HL-60 (cell line): Measurements from ENCODE around the gene GIPR.

ENCODE experiments used
- DNase-seq, 2 experiments: peaks; one replicate each; pipeline ENCODE4 v3.0.0-alpha.2; 2010 to 2020; ENCODE audit warnings: low read depth in 1 of 2, low spot score in 1 of 2
- H3K27ac ChIP-seq: fragments of 250-450 bp; sonication (Bioruptor Pico); replicated peaks from 2 replicates; pipeline ENCODE4 v1.5.1; 2020; ENCODE audit warnings: mild to moderate bottlenecking, moderate library complexity
- H3K27me3 ChIP-seq: fragments of 250-450 bp; sonication (Bioruptor Pico); 2 replicates; pipeline ENCODE4 v1.5.1; 2021; ENCODE audit warnings: mild to moderate bottlenecking, moderate library complexity; ENCODE audit not compliant: insufficient read depth, poor library complexity, severe bottlenecking
- H3K4me3 ChIP-seq: replicated peaks from 2 replicates; pipeline ENCODE4 v1.5.1; 2011; ENCODE audit warnings: mild to moderate bottlenecking, control low read depth, low read length; ENCODE audit not compliant: insufficient read depth
- CTCF ChIP-seq: IDR thresholded peaks from one replicate; pipeline ENCODE4 v1.5.1; 2011; ENCODE audit warnings: low read length, control low read depth, inconsistent platforms; ENCODE audit not compliant: insufficient read depth
- GABPA ChIP-seq: IDR thresholded peaks from 2 replicates; pipeline ENCODE4 v1.6.1; 2012; ENCODE audit warnings: low read depth
- POLR2AphosphoS5 ChIP-seq: IDR thresholded peaks from 2 replicates; pipeline ENCODE4 v1.6.1; 2012; ENCODE audit warnings: low read depth
- SPI1 ChIP-seq: IDR thresholded peaks from 2 replicates; pipeline ENCODE4 v1.6.1; 2012; ENCODE audit warnings: low read depth, mild to moderate bottlenecking, borderline replicate concordance
- long read RNA-seq: library from polyadenylated mRNA; unstranded; transcript quantifications from one replicate; pipeline ENCODE4 v2.0.0, GENCODE V29; 2020
- TF ChIP-seq, protein P1 (sequence below): IDR thresholded peaks from 2 replicates; pipeline ENCODE4 v1.6.1; 2012; ENCODE audit warnings: low read depth; ENCODE audit not compliant: insufficient replicate concordance

GIPR gene, protein sequence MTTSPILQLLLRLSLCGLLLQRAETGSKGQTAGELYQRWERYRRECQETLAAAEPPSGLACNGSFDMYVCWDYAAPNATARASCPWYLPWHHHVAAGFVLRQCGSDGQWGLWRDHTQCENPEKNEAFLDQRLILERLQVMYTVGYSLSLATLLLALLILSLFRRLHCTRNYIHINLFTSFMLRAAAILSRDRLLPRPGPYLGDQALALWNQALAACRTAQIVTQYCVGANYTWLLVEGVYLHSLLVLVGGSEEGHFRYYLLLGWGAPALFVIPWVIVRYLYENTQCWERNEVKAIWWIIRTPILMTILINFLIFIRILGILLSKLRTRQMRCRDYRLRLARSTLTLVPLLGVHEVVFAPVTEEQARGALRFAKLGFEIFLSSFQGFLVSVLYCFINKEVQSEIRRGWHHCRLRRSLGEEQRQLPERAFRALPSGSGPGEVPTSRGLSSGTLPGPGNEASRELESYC
- long read RNA-seq, partial matches to known transcripts = 0 of 1 reads
- long read RNA-seq, other reads (novel, unspliced or antisense) = 1 of 1 reads

DNA sequence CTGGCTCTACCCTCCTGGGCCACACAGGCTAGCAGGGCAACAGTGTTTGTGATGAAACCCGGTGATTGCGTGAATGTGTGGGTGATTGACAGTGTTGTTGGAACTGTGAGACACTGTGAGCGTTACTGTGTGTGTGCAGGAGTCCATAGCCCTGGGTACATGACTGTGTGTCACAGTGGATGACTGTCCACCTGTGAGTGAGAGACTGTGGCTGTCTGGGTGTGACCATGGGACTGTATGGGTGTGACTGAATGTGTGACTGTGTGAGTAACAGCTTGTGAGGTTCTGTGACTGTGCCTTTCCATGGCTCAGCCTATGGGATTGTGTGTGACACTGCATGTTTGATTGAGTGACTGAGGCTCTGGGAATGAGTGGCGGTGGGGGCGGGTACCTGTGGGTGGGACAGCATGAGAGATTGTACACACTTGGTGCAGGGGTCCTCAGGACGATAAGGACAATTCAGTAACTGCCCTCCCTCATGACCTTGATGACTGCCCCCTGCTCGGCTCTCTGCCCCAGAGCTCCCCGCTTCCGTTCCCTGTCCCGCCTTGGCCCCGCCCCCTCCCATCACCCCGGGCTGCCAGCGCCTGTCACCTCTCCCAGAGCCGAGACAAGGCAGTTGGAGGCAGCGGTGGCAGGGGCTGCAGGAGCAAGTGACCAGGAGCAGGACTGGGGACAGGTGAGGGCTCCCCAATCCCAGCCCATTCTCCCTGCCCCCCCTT lies at the start of gene GIPR:
Gene GIPR, plus strand, starts transcription at position 602 of the 722 bp plus-strand sequence. CDS start 1,300 bp downstream, outside the sequence.
- DNase-seq = peak in 1 of 2 experiments; percentile 63
- Histone ChIP-seq H3K27me3 (peaks cover 12% of the 10 kb centered on the region), H3K27ac (no peak within 1 kb of the TSS), H3K4me3 (peak within 1 kb of the TSS; percentile 48)
- TF ChIP-seq GABPA (no peak), POLR2AphosphoS5 (no peak), CTCF (no peak), SPI1 (no peak)
- TF ChIP-seq, protein P1, sequence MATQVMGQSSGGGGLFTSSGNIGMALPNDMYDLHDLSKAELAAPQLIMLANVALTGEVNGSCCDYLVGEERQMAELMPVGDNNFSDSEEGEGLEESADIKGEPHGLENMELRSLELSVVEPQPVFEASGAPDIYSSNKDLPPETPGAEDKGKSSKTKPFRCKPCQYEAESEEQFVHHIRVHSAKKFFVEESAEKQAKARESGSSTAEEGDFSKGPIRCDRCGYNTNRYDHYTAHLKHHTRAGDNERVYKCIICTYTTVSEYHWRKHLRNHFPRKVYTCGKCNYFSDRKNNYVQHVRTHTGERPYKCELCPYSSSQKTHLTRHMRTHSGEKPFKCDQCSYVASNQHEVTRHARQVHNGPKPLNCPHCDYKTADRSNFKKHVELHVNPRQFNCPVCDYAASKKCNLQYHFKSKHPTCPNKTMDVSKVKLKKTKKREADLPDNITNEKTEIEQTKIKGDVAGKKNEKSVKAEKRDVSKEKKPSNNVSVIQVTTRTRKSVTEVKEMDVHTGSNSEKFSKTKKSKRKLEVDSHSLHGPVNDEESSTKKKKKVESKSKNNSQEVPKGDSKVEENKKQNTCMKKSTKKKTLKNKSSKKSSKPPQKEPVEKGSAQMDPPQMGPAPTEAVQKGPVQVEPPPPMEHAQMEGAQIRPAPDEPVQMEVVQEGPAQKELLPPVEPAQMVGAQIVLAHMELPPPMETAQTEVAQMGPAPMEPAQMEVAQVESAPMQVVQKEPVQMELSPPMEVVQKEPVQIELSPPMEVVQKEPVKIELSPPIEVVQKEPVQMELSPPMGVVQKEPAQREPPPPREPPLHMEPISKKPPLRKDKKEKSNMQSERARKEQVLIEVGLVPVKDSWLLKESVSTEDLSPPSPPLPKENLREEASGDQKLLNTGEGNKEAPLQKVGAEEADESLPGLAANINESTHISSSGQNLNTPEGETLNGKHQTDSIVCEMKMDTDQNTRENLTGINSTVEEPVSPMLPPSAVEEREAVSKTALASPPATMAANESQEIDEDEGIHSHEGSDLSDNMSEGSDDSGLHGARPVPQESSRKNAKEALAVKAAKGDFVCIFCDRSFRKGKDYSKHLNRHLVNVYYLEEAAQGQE = no peak

DNA sequence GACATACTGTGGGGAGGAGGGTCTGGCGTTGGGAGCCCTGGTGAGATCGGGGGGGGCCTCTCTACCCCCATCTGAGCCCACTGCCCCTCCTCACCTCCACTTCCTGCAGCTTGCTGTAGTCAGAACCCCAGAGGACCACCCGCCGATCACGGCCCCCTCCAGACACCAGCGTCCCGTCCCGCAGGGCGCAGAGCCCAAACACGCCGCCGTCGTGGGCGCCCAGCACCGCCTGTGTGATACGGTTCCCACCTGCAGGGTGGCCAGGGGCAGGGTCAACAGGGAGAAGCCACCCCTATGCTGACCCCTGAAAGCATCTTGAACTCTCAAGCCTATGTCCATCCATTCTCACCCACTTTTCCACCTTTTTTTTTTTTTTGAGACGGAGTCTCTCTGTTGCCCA lies 46.6 kb upstream of the GIPR start:
- DNase-seq = no peak
- Histone ChIP-seq H3K27ac (no peak overlapping the region), H3K27me3 (no peaks in the 10 kb centered on the region), H3K4me3 (no peak overlapping the region)
- TF ChIP-seq SPI1 (no peak), GABPA (no peak), CTCF (no peak), POLR2AphosphoS5 (no peak)
- TF ChIP-seq, protein P1 = no peak

DNA sequence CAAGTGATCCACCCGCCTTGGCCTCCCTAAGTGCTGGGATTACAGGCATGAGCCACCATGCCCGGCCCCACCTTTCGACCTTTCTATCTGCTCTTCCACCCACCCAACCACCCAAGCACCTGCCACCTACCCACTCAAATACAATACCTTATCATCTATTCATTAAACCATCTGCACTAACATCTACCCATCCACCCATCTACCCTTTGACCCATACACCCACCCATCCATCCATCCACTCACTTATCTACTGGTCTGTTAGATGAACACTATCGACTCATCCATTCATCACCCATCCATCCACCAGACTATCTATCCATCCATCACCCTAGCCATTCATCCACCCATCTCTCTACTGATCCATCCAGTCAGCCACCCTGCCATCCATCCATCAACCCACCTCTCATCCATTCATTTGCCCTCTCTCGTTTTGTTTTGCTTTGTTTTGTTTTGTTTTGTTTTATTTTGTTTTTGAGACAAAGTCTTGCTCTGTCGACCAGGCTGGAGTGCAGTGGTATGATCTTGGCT lies 46.0 kb upstream of the GIPR start:
- Histone ChIP-seq H3K27ac (no peak overlapping the region), H3K27me3 (no peaks in the 10 kb centered on the region), H3K4me3 (no peak overlapping the region)
- TF ChIP-seq, protein P1 = no peak
- no peak for TF ChIP-seq CTCF
- no peak for TF ChIP-seq SPI1
- no peak for TF ChIP-seq GABPA
- TF ChIP-seq POLR2AphosphoS5 = no peak
- DNase-seq = no peak
